AG10803 (cell line): Measurements from ENCODE around the gene SNX25.
A peak's percentile ranks its signal among the peaks of the same experiment; 100 is the strongest.

Experiments used
- DNase-seq: peaks from one replicate; pipeline ENCODE4 v3.0.0; 2010; ENCODE audit warnings: low read depth
- H3K4me3 ChIP-seq: 2 replicates; pipeline ENCODE4 v1.5.1; 2011; ENCODE audit warnings: mild to moderate bottlenecking, low read length, control low read depth
- TF ChIP-seq, protein P1 (sequence below): conservative IDR thresholded peaks from 2 replicates; pipeline ENCODE4 v1.5.1; 2011; ENCODE audit warnings: mild to moderate bottlenecking, low read length, control low read depth, inconsistent platforms

Gene SNX25

DNA sequence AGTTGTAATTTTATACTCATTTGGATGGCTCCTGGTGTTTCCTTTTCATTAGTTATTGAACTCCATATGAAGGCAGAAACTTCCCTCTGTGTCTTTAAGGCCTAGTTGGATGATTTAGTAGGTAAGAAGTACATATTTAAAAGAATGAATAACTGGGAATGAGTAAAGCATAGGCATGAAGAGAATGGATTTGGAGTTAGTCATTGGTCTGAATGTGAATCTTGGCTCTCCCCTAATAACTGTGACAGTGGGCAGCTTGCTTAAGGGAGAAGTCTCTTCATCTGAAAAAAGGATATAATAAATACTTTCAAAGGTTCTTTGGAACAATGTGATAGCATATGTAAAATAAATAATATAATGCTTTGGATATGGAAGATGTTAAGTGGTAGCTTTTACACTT, 13.2 kb downstream of the SNX25 start:
- no peak overlapping the region for H3K4me3 ChIP-seq

DNA sequence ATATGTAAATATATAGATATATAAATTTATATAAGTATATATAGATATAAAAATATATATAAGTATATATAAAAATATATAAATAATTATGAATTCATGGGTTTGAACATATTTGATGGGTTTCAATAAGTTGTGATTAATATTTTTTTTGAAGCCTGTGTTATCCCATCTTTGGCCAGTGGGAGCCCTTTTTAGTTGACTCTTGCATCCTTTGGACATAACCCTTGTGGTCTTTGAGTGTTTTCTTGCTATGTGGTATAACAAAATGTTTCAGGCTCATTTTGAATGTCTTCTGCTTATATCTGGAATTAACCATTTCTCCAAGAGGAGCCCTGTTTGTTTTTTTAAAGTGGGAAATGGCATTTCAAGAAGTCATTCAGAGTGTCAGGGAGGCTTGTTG, 15.2 kb downstream of the SNX25 start:
- TF ChIP-seq, protein P1, sequence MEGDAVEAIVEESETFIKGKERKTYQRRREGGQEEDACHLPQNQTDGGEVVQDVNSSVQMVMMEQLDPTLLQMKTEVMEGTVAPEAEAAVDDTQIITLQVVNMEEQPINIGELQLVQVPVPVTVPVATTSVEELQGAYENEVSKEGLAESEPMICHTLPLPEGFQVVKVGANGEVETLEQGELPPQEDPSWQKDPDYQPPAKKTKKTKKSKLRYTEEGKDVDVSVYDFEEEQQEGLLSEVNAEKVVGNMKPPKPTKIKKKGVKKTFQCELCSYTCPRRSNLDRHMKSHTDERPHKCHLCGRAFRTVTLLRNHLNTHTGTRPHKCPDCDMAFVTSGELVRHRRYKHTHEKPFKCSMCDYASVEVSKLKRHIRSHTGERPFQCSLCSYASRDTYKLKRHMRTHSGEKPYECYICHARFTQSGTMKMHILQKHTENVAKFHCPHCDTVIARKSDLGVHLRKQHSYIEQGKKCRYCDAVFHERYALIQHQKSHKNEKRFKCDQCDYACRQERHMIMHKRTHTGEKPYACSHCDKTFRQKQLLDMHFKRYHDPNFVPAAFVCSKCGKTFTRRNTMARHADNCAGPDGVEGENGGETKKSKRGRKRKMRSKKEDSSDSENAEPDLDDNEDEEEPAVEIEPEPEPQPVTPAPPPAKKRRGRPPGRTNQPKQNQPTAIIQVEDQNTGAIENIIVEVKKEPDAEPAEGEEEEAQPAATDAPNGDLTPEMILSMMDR, result no peak; the same call in 1 of the 2 replicates

More for the DNA sequence above, 13.2 kb downstream of the SNX25 start:
- peak; percentile 85 for DNase-seq
- TF ChIP-seq, protein P1, result no peak

DNA sequence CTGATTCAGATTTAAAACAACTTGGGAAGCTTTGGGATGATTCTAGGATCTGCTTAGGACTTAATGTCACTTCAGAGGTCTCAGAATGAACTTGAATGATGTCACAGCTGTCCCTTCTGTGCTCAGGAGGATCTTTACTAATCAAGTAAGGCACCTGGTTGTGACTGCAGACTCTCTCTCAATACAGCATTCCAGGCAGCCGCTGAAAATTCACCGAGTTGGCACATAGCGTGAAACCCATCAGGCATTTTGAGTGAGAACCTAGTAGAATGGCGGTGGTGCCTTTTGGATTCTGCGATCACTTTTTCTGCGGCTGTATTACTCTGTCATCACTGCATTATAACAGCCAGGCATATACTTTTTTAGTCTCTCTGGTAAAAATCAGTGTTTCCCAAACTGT, 16.5 kb downstream of the SNX25 start:
- no peak for DNase-seq
- TF ChIP-seq, protein P1, result no peak
- H3K4me3 ChIP-seq, result no peak overlapping the region

More for the DNA sequence above, 15.2 kb downstream of the SNX25 start:
- H3K4me3 ChIP-seq, result no peak overlapping the region
- no peak for DNase-seq

DNA sequence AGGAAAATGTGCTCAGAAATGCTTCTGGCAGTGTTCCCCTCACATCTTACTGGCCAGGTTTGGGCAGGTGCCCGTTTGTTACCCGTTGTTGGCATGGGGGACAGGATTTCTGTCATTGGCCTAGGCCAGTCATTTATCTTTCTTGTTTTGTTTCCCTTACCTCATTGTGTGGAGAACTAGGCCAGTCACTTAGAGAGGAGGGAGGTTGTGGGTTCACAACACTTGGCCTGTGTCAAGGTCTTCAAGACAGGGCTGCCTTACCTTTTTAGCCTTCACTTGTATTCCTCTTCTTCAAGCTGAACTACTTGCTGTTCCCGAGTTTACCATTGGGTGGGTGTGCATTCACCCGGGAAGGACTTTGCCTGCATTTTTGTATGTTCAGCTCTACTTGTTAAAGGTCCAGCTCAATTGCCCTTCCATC, 17.7 kb downstream of the SNX25 start:
- TF ChIP-seq, protein P1, result 0 out of 2 replicates have a peak, but pooled peaks have one; percentile 9
- DNase-seq, result no peak
- H3K4me3 ChIP-seq, result no peak overlapping the region

DNA sequence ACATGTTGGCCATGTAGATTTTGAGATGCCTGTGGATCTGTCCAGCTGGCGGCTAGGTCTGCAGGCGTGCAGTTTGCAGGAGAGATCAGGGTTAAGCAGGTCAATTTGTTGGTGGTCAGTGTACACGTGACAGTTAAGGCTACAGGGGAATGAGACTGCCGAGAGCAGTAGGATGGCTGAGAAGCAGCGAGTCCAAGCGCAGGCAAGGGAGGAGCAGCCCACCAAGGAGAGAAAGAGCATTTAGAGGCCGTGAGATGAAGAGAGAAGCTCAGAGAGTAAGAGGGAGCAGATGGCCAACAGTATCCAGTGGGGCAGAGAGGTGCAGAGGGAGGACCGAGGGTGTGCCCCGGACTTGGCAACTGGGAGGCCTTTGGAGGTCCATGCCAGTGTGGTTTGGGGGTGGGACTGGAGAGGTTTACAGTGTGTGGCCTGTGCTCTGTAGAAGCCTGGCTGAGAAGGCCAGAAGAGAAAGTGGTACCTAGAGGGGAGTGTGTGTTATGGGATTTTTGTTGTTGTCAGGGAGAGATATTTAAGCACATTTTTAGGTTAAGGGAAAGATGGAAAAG, 18.4 kb downstream of the SNX25 start:
- TF ChIP-seq, protein P1, result no peak
- H3K4me3 ChIP-seq, result no peak overlapping the region
- DNase-seq, result no peak

DNA sequence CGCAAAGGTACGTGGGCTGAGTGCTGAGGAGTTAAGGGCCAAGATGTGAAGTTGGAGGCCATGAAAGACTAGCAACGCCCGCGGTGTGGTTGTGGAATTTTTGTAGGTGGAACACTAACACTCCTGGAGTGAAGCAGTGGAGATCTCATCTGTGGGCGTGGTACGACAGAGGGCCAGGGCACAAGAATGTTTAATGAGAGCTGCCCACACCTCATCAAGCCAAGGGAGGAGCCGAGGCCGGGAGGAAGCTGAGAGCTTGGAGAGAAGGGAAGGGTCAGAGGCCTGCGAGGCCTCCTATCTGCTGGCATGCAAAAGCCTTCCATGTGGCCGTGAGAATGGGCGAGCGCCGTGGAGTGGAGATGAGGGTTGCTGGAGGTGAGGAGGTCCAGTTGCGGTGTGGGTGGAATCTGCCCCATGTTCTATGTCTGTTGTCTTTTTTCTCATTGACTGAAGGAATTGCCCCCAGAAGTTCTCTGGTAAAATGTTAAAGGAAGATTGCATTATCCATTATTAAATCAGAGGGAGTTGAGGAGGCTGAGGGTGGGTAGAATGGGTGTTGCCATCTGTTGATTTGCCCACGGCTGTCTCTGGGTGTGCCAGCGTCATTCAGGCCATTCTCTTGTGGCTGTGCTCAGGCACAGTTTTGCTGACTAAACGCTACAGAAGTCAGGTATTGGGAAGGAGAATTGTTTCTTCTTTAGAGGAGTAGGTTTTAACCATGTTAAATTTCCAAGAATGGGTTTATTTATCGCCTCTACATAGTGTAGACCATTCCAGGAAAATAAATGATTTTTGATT, 19.8 kb downstream of the SNX25 start:
- TF ChIP-seq, protein P1, result no peak
- no peak for DNase-seq
- no peak overlapping the region for H3K4me3 ChIP-seq

DNA sequence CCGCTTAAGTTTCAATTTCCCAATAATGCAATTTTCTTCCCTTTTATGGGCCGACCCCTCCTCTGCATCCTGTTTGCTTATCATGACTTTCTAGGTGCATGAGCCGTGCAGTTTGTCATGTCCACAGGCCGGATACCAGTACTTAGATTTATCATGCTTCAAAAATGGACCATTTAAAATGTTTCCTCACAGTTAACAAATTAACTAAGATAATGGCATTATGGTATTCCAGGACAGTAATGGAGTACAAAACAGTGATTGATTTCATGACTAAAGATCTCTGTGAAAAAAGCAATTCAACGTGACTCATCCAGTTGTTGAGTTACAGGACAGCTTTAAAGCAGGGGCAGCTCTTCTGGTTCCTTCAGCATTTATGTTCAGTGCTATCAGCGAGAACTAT, 23.0 kb downstream of the SNX25 start:
- no peak for DNase-seq
- TF ChIP-seq, protein P1, result no peak
- H3K4me3 ChIP-seq, result no peak overlapping the region
